Measurements from ENCODE around the gene FOXRED2.

DNA sequence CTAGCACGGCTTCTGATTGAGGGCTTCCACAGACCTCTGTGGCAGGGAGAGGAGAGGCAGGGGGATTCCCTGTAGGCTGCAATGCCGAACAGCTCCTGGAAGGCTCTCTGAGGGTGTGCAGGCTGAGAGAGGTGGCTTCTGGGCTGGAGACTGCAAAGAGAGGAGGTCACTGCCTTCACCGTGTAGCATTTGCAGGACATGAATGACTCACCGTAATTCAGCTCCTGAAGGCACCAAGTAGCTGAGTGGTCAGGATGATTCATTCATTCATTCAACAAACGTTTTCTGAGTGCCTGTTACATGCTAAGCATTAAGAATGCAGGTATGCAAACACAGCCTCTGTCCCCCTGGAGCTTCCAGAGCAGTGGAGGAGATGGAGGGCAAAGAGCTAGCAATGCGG is 40.1 kb upstream of the FOXRED2 start:
- TF ChIP-seq CTCF (conservative IDR thresholded peaks at IDR 0.05; ENCODE audit: low read depth, low read length), result no peak
- TF ChIP-seq CHD1 (IDR thresholded peaks at IDR 0.05; ENCODE audit: low read depth, low read length), result no peak
- no peak for TF ChIP-seq RFX5 (IDR thresholded peaks at IDR 0.05; ENCODE audit: low read depth, low read length)
- no peak for TF ChIP-seq POLR2A (IDR thresholded peaks at IDR 0.05; ENCODE audit: low read depth, low read length)
- TF ChIP-seq, protein P1, sequence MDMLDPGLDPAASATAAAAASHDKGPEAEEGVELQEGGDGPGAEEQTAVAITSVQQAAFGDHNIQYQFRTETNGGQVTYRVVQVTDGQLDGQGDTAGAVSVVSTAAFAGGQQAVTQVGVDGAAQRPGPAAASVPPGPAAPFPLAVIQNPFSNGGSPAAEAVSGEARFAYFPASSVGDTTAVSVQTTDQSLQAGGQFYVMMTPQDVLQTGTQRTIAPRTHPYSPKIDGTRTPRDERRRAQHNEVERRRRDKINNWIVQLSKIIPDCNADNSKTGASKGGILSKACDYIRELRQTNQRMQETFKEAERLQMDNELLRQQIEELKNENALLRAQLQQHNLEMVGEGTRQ (IDR thresholded peaks at IDR 0.05; ENCODE audit: low read depth, low read length), result no peak
- no peak for TF ChIP-seq CEBPB (IDR thresholded peaks at IDR 0.05; ENCODE audit: low read depth, low read length)
- no peak for TF ChIP-seq MAZ (IDR thresholded peaks at IDR 0.05; ENCODE audit: borderline replicate concordance, low read depth, low read length)
- peak; percentile 65; the same call in 1 of the 2 replicates for TF ChIP-seq BHLHE40 (IDR thresholded peaks at IDR 0.05; ENCODE audit: low read depth, low read length)
- no peak for TF ChIP-seq MXI1 (IDR thresholded peaks at IDR 0.05; ENCODE audit: borderline replicate concordance, low read depth, low read length)
- no peak for TF ChIP-seq NFE2L2 (IDR thresholded peaks at IDR 0.05; ENCODE audit: low read depth, low read length)
